K562 (cell line): ENCODE results near the gene RPLP2. TPM values are rescaled to one million over a fixed set of nuclear protein-coding genes. Genes with fewer than 3 reads are reported as not detected.

Source experiments
- AFF4 ChIP-seq: sonication (generic); formaldehyde crosslinking; IDR thresholded peaks from 2 replicates; pipeline ENCODE4 v1.8.0; 2023; ENCODE audit warnings: mild to moderate bottlenecking, missing genetic modification reagents
- CBFA2T3 ChIP-seq: fragments of 450-650 bp; IDR thresholded peaks from 2 replicates; pipeline ENCODE4 v1.6.1; 2017
- DIDO1 ChIP-seq: fragments of 450-650 bp; IDR thresholded peaks from 2 replicates; pipeline ENCODE4 v1.6.1; 2016; ENCODE audit warnings: low read depth, missing biosample characterization, missing genetic modification characterization
- FOXM1 ChIP-seq, 2 experiments: fragments of 450-650 bp in 1 of 2; sonication (generic) in 1 of 2; formaldehyde crosslinking in 1 of 2; IDR thresholded peaks; 2 replicates each; pipeline versions ENCODE4 v1.6.1 to v1.9.0; 2017 to 2022; ENCODE audit warnings: low read depth in 2 of 2, mild to moderate bottlenecking in 2 of 2, missing genetic modification reagents in 1 of 2, moderate library complexity in 1 of 2
- GATAD2A ChIP-seq: fragments of 450-650 bp; IDR thresholded peaks from 2 replicates; pipeline ENCODE4 v1.6.1; 2017
- KLF10 ChIP-seq: fragments of 250-450 bp; sonication (Bioruptor Pico); IDR thresholded peaks from 2 replicates; pipeline ENCODE4 v1.6.1; 2021; ENCODE audit warnings: matching md5 sums
- POLR2G ChIP-seq: fragments of 200-400 bp; formaldehyde crosslinking; IDR thresholded peaks from 2 replicates; pipeline ENCODE4 v1.6.1; 2017; ENCODE audit warnings: low read depth, mild to moderate bottlenecking, antibody characterized with exemption, low read length, moderate library complexity
- POLR2H ChIP-seq: IDR thresholded peaks from 2 replicates; pipeline ENCODE4 v1.6.1; 2016; ENCODE audit warnings: missing genetic modification characterization, low read depth, mild to moderate bottlenecking, control low read depth, missing compliant biosample characterization, moderate library complexity
- PRMT5 ChIP-seq: sonication (generic); formaldehyde crosslinking; IDR thresholded peaks from 2 replicates; pipeline ENCODE4 v1.5.0; 2020; ENCODE audit warnings: missing genetic modification reagents
- RBM22 ChIP-seq: fragments of 200-400 bp; formaldehyde crosslinking; IDR thresholded peaks from 2 replicates; pipeline ENCODE4 v1.6.1; 2018; ENCODE audit warnings: low read length, low read depth; ENCODE audit not compliant: poor library complexity, severe bottlenecking
- RCOR1 ChIP-seq, 2 experiments: IDR thresholded peaks; 2 replicates each; pipeline ENCODE4 v1.6.1; 2012; ENCODE audit warnings: low read depth in 2 of 2, low read length in 2 of 2, borderline replicate concordance in 1 of 2, improper control_type of control experiment in 1 of 2
- SAP30 ChIP-seq: fragments of 200-600 bp; sonication (generic); IDR thresholded peaks from 2 replicates; pipeline ENCODE4 v1.6.1; 2012; ENCODE audit warnings: borderline replicate concordance, low read depth, mild to moderate bottlenecking, moderate library complexity, low read length, control low read depth, inconsistent platforms; ENCODE audit not compliant: insufficient read depth, poor library complexity, severe bottlenecking
- TAF15 ChIP-seq: fragments of 200-400 bp; formaldehyde crosslinking; IDR thresholded peaks from 2 replicates; pipeline ENCODE4 v1.6.1; 2017; ENCODE audit warnings: mild to moderate bottlenecking, low read depth, low read length, moderate library complexity
- TFE3 ChIP-seq: fragments of 450-650 bp; formaldehyde crosslinking; IDR thresholded peaks from 2 replicates; pipeline ENCODE4 v1.4.0; 2020; ENCODE audit warnings: mild to moderate bottlenecking, mixed read lengths
- ZNF217 ChIP-seq: sonication (generic); formaldehyde crosslinking; IDR thresholded peaks from 2 replicates; pipeline ENCODE4 v1.8.0; 2022; ENCODE audit warnings: mild to moderate bottlenecking, missing genetic modification reagents
- ZNF507 ChIP-seq: conservative IDR thresholded peaks from 2 replicates; pipeline ENCODE4 v1.6.1; 2017; ENCODE audit warnings: missing genetic modification characterization, missing compliant biosample characterization
- polyA plus RNA-seq, 8 experiments: library from polyadenylated mRNA; depleted of rRNA in 4 of 8; stranded (reverse) in 5 of 8; unstranded in 3 of 8; fragments of >200 nt; fragmentation: Nextera tagmentation in 2 of 8; fragmentation: Illumina TruSeq in 1 of 8; extraction: Ambion mirVana in 2 of 8; extraction: Trizol in 1 of 8; gene quantifications; 2 replicates each; pipeline versions ENCODE4 v1.2.1 to v1.2.3, GENCODE V29; 2011 to 2014; ENCODE audit warnings: inconsistent platforms in 1 of 8, missing spikeins in 1 of 8
- total RNA-seq, 7 experiments: library from RNA; depleted of rRNA in 6 of 7; stranded (reverse); fragments of >200 nt in 6 of 7; fragmentation: Illumina TruSeq in 2 of 7; extraction: Trizol in 2 of 7; gene quantifications; 2 replicates each; pipeline versions ENCODE4 v1.2.1 to v1.2.3, GENCODE V29; 2011 to 2021; ENCODE audit warnings: low replicate concordance in 1 of 7
- TF ChIP-seq, protein P1 (sequence below): fragments of 450-650 bp; conservative IDR thresholded peaks from 2 replicates; pipeline ENCODE4 v1.6.1; 2016; ENCODE audit warnings: missing genetic modification characterization, low read depth, mild to moderate bottlenecking, control low read depth, missing compliant biosample characterization
- TF ChIP-seq, protein P2 (sequence below): sonication (generic); formaldehyde crosslinking; IDR thresholded peaks from 2 replicates; pipeline ENCODE4 v1.4.0; 2020; ENCODE audit warnings: mild to moderate bottlenecking, missing genetic modification reagents

Gene RPLP2
- total and polyA plus RNA-seq, 9 of the 15 experiments (the other 6 are each of a cell fraction or from before 2014, with no cell fraction given), result 528 to 3,807 (median 1,633) TPM

DNA sequence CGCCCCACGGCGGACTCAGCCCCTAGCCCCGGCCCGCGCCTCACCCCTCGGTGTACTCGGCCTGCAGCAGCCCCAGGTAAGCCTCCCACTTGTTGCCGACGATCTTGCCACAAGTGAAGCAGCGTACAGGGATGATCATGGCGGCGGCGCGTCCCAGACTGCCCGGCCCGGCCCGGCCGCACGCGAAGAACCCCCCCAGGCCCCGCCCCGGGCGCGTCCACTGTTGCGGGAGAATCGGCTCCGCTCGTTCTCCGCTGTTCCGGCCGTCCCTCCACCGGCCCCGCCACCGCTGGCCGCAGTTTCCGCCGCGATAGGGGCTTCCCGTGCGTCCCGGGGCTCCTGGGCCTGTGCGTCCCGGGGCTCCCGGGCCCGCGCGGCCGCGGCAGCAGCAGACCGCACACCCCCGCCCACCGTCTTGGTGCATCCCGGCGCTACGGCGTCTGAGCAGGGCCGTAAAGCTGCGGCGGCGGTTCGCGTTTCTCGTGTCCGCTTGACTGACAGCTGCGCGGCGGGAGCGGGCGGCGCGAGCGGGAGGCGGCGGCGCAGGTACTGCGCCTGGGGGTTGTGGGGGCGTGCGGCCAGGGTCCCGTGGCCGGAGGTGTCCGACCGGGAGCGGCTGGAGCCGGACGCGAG, 32.7 kb downstream of the RPLP2 start, which contains the start of the genes POLR2L and TSPAN4 (continued):
- TF ChIP-seq SAP30 (peak; percentile 89), ZNF217 (CRISPR knock-in tag) (no peak), RBM22 (no peak), TFE3 (CRISPR knock-in tag) (peak; percentile 1; the same call in 1 of the 2 replicates), KLF10 (CRISPR knock-in tag) (no peak), PRMT5 (CRISPR knock-in tag) (no peak), GATAD2A (no peak), FOXM1 (IDR thresholded peaks at IDR 0.05; ENCODE audit: low read depth) (peak; percentile 70), FOXM1 (CRISPR knock-in tag; IDR thresholded peaks at IDR 0.05; ENCODE audit: low read depth) (0 out of 2 replicates have a peak, but pooled peaks have one; percentile 26), ZNF507 (tag) (no peak), POLR2G (peak; percentile 99), DIDO1 (no peak), AFF4 (no peak), TAF15 (no peak), CBFA2T3 (no peak), RCOR1 (IDR thresholded peaks at IDR 0.05; ENCODE audit: borderline replicate concordance in 1 of 2, low read depth in 2 of 2, low read length in 2 of 2) (no peak), POLR2H (tag) (peak; percentile 96)
- TF ChIP-seq, protein P1, sequence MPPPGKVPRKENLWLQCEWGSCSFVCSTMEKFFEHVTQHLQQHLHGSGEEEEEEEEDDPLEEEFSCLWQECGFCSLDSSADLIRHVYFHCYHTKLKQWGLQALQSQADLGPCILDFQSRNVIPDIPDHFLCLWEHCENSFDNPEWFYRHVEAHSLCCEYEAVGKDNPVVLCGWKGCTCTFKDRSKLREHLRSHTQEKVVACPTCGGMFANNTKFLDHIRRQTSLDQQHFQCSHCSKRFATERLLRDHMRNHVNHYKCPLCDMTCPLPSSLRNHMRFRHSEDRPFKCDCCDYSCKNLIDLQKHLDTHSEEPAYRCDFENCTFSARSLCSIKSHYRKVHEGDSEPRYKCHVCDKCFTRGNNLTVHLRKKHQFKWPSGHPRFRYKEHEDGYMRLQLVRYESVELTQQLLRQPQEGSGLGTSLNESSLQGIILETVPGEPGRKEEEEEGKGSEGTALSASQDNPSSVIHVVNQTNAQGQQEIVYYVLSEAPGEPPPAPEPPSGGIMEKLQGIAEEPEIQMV (tag), result no peak
- TF ChIP-seq, protein P2, sequence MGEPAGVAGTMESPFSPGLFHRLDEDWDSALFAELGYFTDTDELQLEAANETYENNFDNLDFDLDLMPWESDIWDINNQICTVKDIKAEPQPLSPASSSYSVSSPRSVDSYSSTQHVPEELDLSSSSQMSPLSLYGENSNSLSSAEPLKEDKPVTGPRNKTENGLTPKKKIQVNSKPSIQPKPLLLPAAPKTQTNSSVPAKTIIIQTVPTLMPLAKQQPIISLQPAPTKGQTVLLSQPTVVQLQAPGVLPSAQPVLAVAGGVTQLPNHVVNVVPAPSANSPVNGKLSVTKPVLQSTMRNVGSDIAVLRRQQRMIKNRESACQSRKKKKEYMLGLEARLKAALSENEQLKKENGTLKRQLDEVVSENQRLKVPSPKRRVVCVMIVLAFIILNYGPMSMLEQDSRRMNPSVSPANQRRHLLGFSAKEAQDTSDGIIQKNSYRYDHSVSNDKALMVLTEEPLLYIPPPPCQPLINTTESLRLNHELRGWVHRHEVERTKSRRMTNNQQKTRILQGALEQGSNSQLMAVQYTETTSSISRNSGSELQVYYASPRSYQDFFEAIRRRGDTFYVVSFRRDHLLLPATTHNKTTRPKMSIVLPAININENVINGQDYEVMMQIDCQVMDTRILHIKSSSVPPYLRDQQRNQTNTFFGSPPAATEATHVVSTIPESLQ, result 0 out of 2 replicates have a peak, but pooled peaks have one; percentile 46
